SH-SY5Y (cell line): ENCODE data around the gene OOSP3.

Source experiments
- GATA2 ChIP-seq: IDR thresholded peaks from 2 replicates; pipeline ENCODE4 v1.6.1; 2011; ENCODE audit warnings: mild to moderate bottlenecking, low read depth, low read length
- GATA3 ChIP-seq: IDR thresholded peaks from 2 replicates; pipeline ENCODE4 v1.6.1; 2011; ENCODE audit warnings: low read depth, mild to moderate bottlenecking, low read length, moderate library complexity

- TF ChIP-seq GATA3 (no peak), GATA2 (no peak)
These were observed 37.1 kb upstream of the OOSP3 start for GRCh38 chr11:59841514-59841913.
